IMR-90 (cell line): ENCODE results near the gene PSTK. TPM values are rescaled to one million over a fixed set of nuclear protein-coding genes. Genes with fewer than 3 reads are reported as not detected.

Experiments
- ATAC-seq: fragments of 200-7000 bp; cut with Tn5 transposase; 2 replicates; pipeline ENCODE4 v1.9.1; 2020; ENCODE audit warnings: low read depth, mild to moderate bottlenecking, moderate library complexity
- BruUV-seq: library from RNA; stranded (reverse); fragments of 400-500 nt; replicated peaks from 2 replicates; lab custom pipeline; 2021; lab: Mats Ljungman, UMichigan
- CTCF ChIA-PET: fragments of 300-600 bp; formaldehyde crosslinking; extraction: SDS; loops from one replicate; lab custom pipeline; 2021; ENCODE audit warnings: antibody characterized with exemption; lab: Yijun Ruan, JAX
- POLR2A ChIA-PET: fragments of 300-600 bp; sonication (Branson Sonifier 250); formaldehyde crosslinking; loops from one replicate; lab custom pipeline; 2022; ENCODE audit warnings: antibody characterized with exemption; ENCODE audit not compliant: unreplicated experiment; lab: Charles Lee
- DNase-seq: peaks from one replicate; pipeline ENCODE4 v3.0.0; 2013
- H2AFZ ChIP-seq: replicated peaks from 2 replicates; pipeline ENCODE3; 2013; ENCODE audit warnings: low read length, mild to moderate bottlenecking; ENCODE audit not compliant: poor library complexity
- H2AK5ac ChIP-seq: 2 replicates; pipeline ENCODE4 v1.6.1; 2013; ENCODE audit warnings: low read depth, low read length, inconsistent platforms
- H2AK9ac ChIP-seq: replicated peaks from 2 replicates; pipeline ENCODE3; 2013; ENCODE audit warnings: mild to moderate bottlenecking, low read depth, low read length, moderate library complexity; ENCODE audit not compliant: poor library complexity
- H2BK120ac ChIP-seq: 2 replicates; pipeline ENCODE4 v1.6.1; 2013; ENCODE audit warnings: low read depth, low read length, inconsistent platforms
- H2BK15ac ChIP-seq: 3 replicates; pipeline ENCODE4 v1.6.1; 2013; ENCODE audit warnings: low read depth, low read length, inconsistent platforms
- H2BK20ac ChIP-seq: 2 replicates; pipeline ENCODE4 v1.6.1; 2013; ENCODE audit warnings: low read depth, mild to moderate bottlenecking, inconsistent platforms, low read length, moderate library complexity
- H2BK5ac ChIP-seq: 2 replicates; pipeline ENCODE4 v1.6.1; 2013; ENCODE audit warnings: mild to moderate bottlenecking, low read depth, low read length, inconsistent platforms; ENCODE audit not compliant: poor library complexity, severe bottlenecking
- H3K14ac ChIP-seq: replicated peaks from 2 replicates; pipeline ENCODE4 v1.6.1; 2013; ENCODE audit warnings: low read depth, low read length, inconsistent platforms
- H3K18ac ChIP-seq: 2 replicates; pipeline ENCODE4 v1.6.1; 2013; ENCODE audit warnings: low read depth, low read length, control low read depth
- H3K23ac ChIP-seq: 2 replicates; pipeline ENCODE4 v1.6.1; 2013; ENCODE audit warnings: low read depth, low read length, inconsistent platforms
- H3K27ac ChIP-seq: 2 replicates; pipeline ENCODE4 v1.5.1; 2013; ENCODE audit warnings: mild to moderate bottlenecking, control low read depth, low read length; ENCODE audit not compliant: insufficient read depth
- H3K27me3 ChIP-seq: 2 replicates; pipeline ENCODE4 v1.6.1; 2013; ENCODE audit warnings: low read length; ENCODE audit not compliant: control insufficient read depth, insufficient read depth
- H3K36me3 ChIP-seq: 2 replicates; pipeline ENCODE4 v1.6.1; 2013; ENCODE audit warnings: low read length, mixed read lengths; ENCODE audit not compliant: control insufficient read depth, insufficient read depth
- H3K4ac ChIP-seq: 2 replicates; pipeline ENCODE4 v1.6.1; 2013; ENCODE audit warnings: low read depth, low read length, inconsistent platforms
- H3K4me1 ChIP-seq: 2 replicates; pipeline ENCODE4 v1.6.1; 2013; ENCODE audit warnings: low read length, mixed read lengths; ENCODE audit not compliant: control insufficient read depth, insufficient read depth
- H3K4me2 ChIP-seq: 2 replicates; pipeline ENCODE4 v1.6.1; 2013; ENCODE audit warnings: low read depth, mild to moderate bottlenecking, control low read depth, low read length, moderate library complexity
- H3K4me3 ChIP-seq: 2 replicates; pipeline ENCODE4 v1.5.1; 2013; ENCODE audit warnings: low read depth, mild to moderate bottlenecking, control low read depth, low read length, moderate library complexity; ENCODE audit not compliant: insufficient read depth
- H3K56ac ChIP-seq: 2 replicates; pipeline ENCODE4 v1.6.1; 2013; ENCODE audit warnings: low read length, inconsistent platforms; ENCODE audit not compliant: insufficient read depth; ENCODE audit errors: extremely low read depth
- H3K79me1 ChIP-seq, 2 experiments: 2 replicates each; pipeline ENCODE4 v1.6.1; 2013; ENCODE audit warnings: low read length in 2 of 2, inconsistent platforms in 1 of 2, low read depth in 1 of 2
- H3K9ac ChIP-seq: 2 replicates; pipeline ENCODE4 v1.6.1; 2013; ENCODE audit warnings: low read depth, low read length, control low read depth
- H3K9me1 ChIP-seq: 2 replicates; pipeline ENCODE4 v1.6.1; 2013; ENCODE audit warnings: low read length, inconsistent platforms; ENCODE audit not compliant: insufficient read depth
- H3K9me3 ChIP-seq: 2 replicates; pipeline ENCODE4 v1.6.1; 2013; ENCODE audit warnings: low read length; ENCODE audit not compliant: control insufficient read depth, insufficient read depth
- H4K20me1 ChIP-seq: 2 replicates; pipeline ENCODE4 v1.6.1; 2013; ENCODE audit warnings: low read length, inconsistent platforms; ENCODE audit not compliant: insufficient read depth
- H4K5ac ChIP-seq: 2 replicates; pipeline ENCODE4 v1.6.1; 2013; ENCODE audit warnings: mild to moderate bottlenecking, low read depth, low read length, control low read depth
- H4K8ac ChIP-seq, 2 experiments: 2 replicates each; pipeline ENCODE4 v1.6.1; 2013; ENCODE audit warnings: low read depth in 2 of 2, low read length in 2 of 2, control low read depth in 1 of 2, inconsistent platforms in 1 of 2
- H4K91ac ChIP-seq: 2 replicates; pipeline ENCODE4 v1.6.1; 2013; ENCODE audit warnings: low read depth, low read length, inconsistent platforms; ENCODE audit not compliant: insufficient read depth
- BHLHE40 ChIP-seq: fragments of 150-350 bp; IDR thresholded peaks from 2 replicates; pipeline ENCODE4 v1.6.1; 2016; ENCODE audit warnings: mild to moderate bottlenecking, low read depth, low read length
- CEBPB ChIP-seq: IDR thresholded peaks from 2 replicates; pipeline ENCODE4 v1.6.1; 2012; ENCODE audit warnings: low read depth, low read length, improper control_type of control experiment
- CHD1 ChIP-seq: IDR thresholded peaks from 2 replicates; pipeline ENCODE4 v1.6.1; 2012; ENCODE audit warnings: low read depth, low read length, improper control_type of control experiment
- ELK1 ChIP-seq: fragments of 150-350 bp; IDR thresholded peaks from 2 replicates; pipeline ENCODE4 v1.6.1; 2016; ENCODE audit warnings: low read depth, mild to moderate bottlenecking, low read length, moderate library complexity, borderline replicate concordance
- FOS ChIP-seq: fragments of 150-350 bp; IDR thresholded peaks from 2 replicates; pipeline ENCODE4 v1.6.1; 2016; ENCODE audit warnings: low read depth, low read length
- MAFK ChIP-seq: IDR thresholded peaks from 2 replicates; pipeline ENCODE4 v1.6.1; 2012; ENCODE audit warnings: low read depth, low read length, improper control_type of control experiment
- MAZ ChIP-seq: IDR thresholded peaks from 2 replicates; pipeline ENCODE4 v1.6.1; 2012; ENCODE audit warnings: low read depth, mild to moderate bottlenecking, low read length, improper control_type of control experiment, moderate library complexity, borderline replicate concordance
- MXI1 ChIP-seq: IDR thresholded peaks from 2 replicates; pipeline ENCODE4 v1.6.1; 2012; ENCODE audit warnings: low read depth, mild to moderate bottlenecking, low read length, moderate library complexity, borderline replicate concordance
- NFE2L2 ChIP-seq: fragments of 150-350 bp; IDR thresholded peaks from 2 replicates; pipeline ENCODE4 v1.6.1; 2016; ENCODE audit warnings: low read depth, mild to moderate bottlenecking, low read length
- POLR2A ChIP-seq: IDR thresholded peaks from 2 replicates; pipeline ENCODE4 v1.6.1; 2012; ENCODE audit warnings: mild to moderate bottlenecking, low read depth, low read length
- RAD21 ChIP-seq: IDR thresholded peaks from 2 replicates; pipeline ENCODE4 v1.6.1; 2012; ENCODE audit warnings: low read length, improper control_type of control experiment
- RCOR1 ChIP-seq: IDR thresholded peaks from 2 replicates; pipeline ENCODE4 v1.6.1; 2012; ENCODE audit warnings: mild to moderate bottlenecking, low read length, improper control_type of control experiment; ENCODE audit not compliant: insufficient replicate concordance
- RFX5 ChIP-seq: IDR thresholded peaks from 2 replicates; pipeline ENCODE4 v1.8.0; 2012; ENCODE audit warnings: low read depth, mild to moderate bottlenecking, low read length, moderate library complexity
- USF2 ChIP-seq: fragments of 150-350 bp; IDR thresholded peaks from 2 replicates; pipeline ENCODE4 v1.6.1; 2017; ENCODE audit warnings: mild to moderate bottlenecking, antibody characterized with exemption, low read length, low read depth
- WGBS, 2 experiments: methylation state at CpG; one replicate each; pipeline versions ENCODE4 v1.1.5 to v1.1.7; 2013; ENCODE audit warnings: missing lambda C conversion rate in 2 of 2; ENCODE audit not compliant: insufficient read length in 1 of 2; ENCODE audit errors: extremely low coverage in 2 of 2; 5-methylcytosine and 5-hydroxymethylcytosine counted together
- dilution Hi-C: fragments of 300-500 bp; cut with HindIII; formaldehyde crosslinking; loops from one replicate; pipeline ENCODE4 v1.14.3; 2018; ENCODE audit warnings: low sequenced_read_pairs; ENCODE audit not compliant: unreplicated experiment
- in situ Hi-C: fragments of 300-500 bp; cut with MboI; formaldehyde crosslinking; loops from 3 replicates; pipeline ENCODE4 v1.14.3; 2019; ENCODE audit warnings: low sequenced_read_pairs, inconsistent platforms, mixed read lengths
- intact Hi-C: fragments of 100-400 bp; cut with micrococcal nuclease; formaldehyde crosslinking; loops from 2 replicates; pipeline ENCODE4 v1.10.0; 2022
- polyA plus RNA-seq, 3 experiments: library from polyadenylated mRNA; depleted of rRNA; stranded (reverse); fragments of >200 nt; gene quantifications; 2 replicates each; pipeline ENCODE4 v1.2.3, GENCODE V29; 2012; ENCODE audit warnings: low replicate concordance in 1 of 3
- total RNA-seq: library from RNA; depleted of rRNA; stranded (reverse); fragments of >200 nt; gene quantifications from 2 replicates; pipeline ENCODE4 v1.2.3, GENCODE V29; 2012
- TF ChIP-seq, protein P1 (sequence below): conservative IDR thresholded peaks from 2 replicates; pipeline ENCODE4 v1.5.1; 2012; ENCODE audit warnings: mild to moderate bottlenecking, low read depth, low read length, improper control_type of control experiment

The PSTK gene
- total and polyA plus RNA-seq, 2 of the 4 experiments (the other 2 are of a cell fraction), result 4.1 to 4.2 TPM

GRCh38 chr10:123013456-123014419 lies 33.5 kb downstream of the PSTK start:
- Histone ChIP-seq H3K18ac (no peak overlapping the region), H3K27ac (no peak overlapping the region), H2BK20ac (no peak overlapping the region), H2AK9ac (no peak overlapping the region), H3K4me2 (no peak overlapping the region), H3K9ac (no peak overlapping the region), H2BK5ac (no peak overlapping the region), H3K4ac (no peak overlapping the region), H4K8ac (no peak overlapping the region), H3K4me3 (no peak overlapping the region), H4K5ac (no peak overlapping the region), H3K9me1 (no peaks in the 10 kb centered on the region), H4K91ac (no peak overlapping the region), H2AFZ (no peak overlapping the region), H3K4me1 (no peaks in the 10 kb centered on the region), H2BK15ac (no peak overlapping the region), H3K56ac (no peak overlapping the region), H3K79me1 (peaks cover 7 to 10% of the 10 kb centered on the region in 2 experiments; a peak in 3 of 4 replicates), H3K27me3 (no peaks in the 10 kb centered on the region), H3K14ac (no peak overlapping the region), H4K20me1 (no peaks in the 10 kb centered on the region), H2AK5ac (no peak overlapping the region), H3K9me3 (no peaks in the 10 kb centered on the region), H2BK120ac (no peak overlapping the region), H3K23ac (no peak overlapping the region), H3K36me3 (no peaks in the 10 kb centered on the region)
- no TSS peak for BruUV-seq
- ChIA-PET CTCF (no interaction called here), POLR2A (no interaction called here)
- intact Hi-C loops, result no loop called here
- ATAC-seq (no peak), DNase-seq (no peak)
- dilution Hi-C loops, result no loop called here
- WGBS, 2 experiments, result 95% methylated on average over 24 of the region's 43 CpGs; no CpG with 5 or more reads in 1 of the 2 experiments
- in situ Hi-C loops, result no loop called here
- TF ChIP-seq, protein P1, sequence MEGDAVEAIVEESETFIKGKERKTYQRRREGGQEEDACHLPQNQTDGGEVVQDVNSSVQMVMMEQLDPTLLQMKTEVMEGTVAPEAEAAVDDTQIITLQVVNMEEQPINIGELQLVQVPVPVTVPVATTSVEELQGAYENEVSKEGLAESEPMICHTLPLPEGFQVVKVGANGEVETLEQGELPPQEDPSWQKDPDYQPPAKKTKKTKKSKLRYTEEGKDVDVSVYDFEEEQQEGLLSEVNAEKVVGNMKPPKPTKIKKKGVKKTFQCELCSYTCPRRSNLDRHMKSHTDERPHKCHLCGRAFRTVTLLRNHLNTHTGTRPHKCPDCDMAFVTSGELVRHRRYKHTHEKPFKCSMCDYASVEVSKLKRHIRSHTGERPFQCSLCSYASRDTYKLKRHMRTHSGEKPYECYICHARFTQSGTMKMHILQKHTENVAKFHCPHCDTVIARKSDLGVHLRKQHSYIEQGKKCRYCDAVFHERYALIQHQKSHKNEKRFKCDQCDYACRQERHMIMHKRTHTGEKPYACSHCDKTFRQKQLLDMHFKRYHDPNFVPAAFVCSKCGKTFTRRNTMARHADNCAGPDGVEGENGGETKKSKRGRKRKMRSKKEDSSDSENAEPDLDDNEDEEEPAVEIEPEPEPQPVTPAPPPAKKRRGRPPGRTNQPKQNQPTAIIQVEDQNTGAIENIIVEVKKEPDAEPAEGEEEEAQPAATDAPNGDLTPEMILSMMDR, result no peak
- no peak for TF ChIP-seq FOS
- no peak for TF ChIP-seq USF2
- TF ChIP-seq CHD1, result no peak
- no peak for TF ChIP-seq MXI1
- no peak for TF ChIP-seq MAFK
- TF ChIP-seq RAD21, result no peak
- no peak for TF ChIP-seq POLR2A
- TF ChIP-seq RCOR1, result no peak
- no peak for TF ChIP-seq BHLHE40
- no peak for TF ChIP-seq CEBPB
- no peak for TF ChIP-seq MAZ
- no peak for TF ChIP-seq ELK1
- no peak for TF ChIP-seq NFE2L2
- no peak for TF ChIP-seq RFX5
